OCI-LY1 (cell line): ENCODE results near the gene PEF1.

Experiments
- H2AFZ ChIP-seq: fragments of 200-600 bp; sonication (generic), shearing (Covaris generic); 2 replicates; pipeline ENCODE4 v1.6.0; 2014; ENCODE audit warnings: antibody characterized with exemption, mild to moderate bottlenecking, low read length
- H3F3A ChIP-seq: fragments of 200-600 bp; sonication (generic), shearing (Covaris generic); 2 replicates; pipeline ENCODE4 v1.6.0; 2014; ENCODE audit warnings: mild to moderate bottlenecking, antibody characterized with exemption, low read length, moderate library complexity; ENCODE audit not compliant: insufficient read depth
- H3K27ac ChIP-seq: fragments of 200-600 bp; sonication (generic); 2 replicates; pipeline ENCODE4 v1.5.1; 2014; ENCODE audit warnings: low read length, mixed run types, mild to moderate bottlenecking, low read depth; ENCODE audit not compliant: poor library complexity, severe bottlenecking
- H3K27me3 ChIP-seq: fragments of 200-600 bp; sonication (generic); 2 replicates; pipeline ENCODE4 v1.6.0; 2014; ENCODE audit warnings: antibody characterized with exemption, mild to moderate bottlenecking, low read length, moderate library complexity; ENCODE audit not compliant: insufficient read depth
- H3K36me3 ChIP-seq: fragments of 200-600 bp; sonication (generic); 2 replicates; pipeline ENCODE4 v1.6.1; 2014; ENCODE audit warnings: mild to moderate bottlenecking, antibody characterized with exemption, low read length, moderate library complexity, mixed read lengths; ENCODE audit not compliant: insufficient read depth
- H3K4me1 ChIP-seq: fragments of 200-600 bp; sonication (generic); 2 replicates; pipeline ENCODE4 v1.5.1; 2014; ENCODE audit warnings: mild to moderate bottlenecking, low read length, moderate library complexity; ENCODE audit not compliant: insufficient read depth, severe bottlenecking
- H3K4me2 ChIP-seq: fragments of 200-600 bp; sonication (generic), shearing (Covaris generic); 2 replicates; pipeline ENCODE4 v1.6.1; 2014; ENCODE audit warnings: low read length
- H3K4me3 ChIP-seq: fragments of 200-600 bp; sonication (generic); 2 replicates; pipeline ENCODE4 v1.5.1; 2014; ENCODE audit warnings: low read length, low read depth, mild to moderate bottlenecking, mixed read lengths; ENCODE audit not compliant: poor library complexity, severe bottlenecking
- H3K79me2 ChIP-seq: fragments of 200-600 bp; shearing (Covaris generic); 2 replicates; pipeline ENCODE4 v1.6.1; 2016; ENCODE audit warnings: mixed run types, low read length, mixed read lengths; ENCODE audit not compliant: insufficient read depth
- H3K9ac ChIP-seq: fragments of 200-600 bp; sonication (generic), shearing (Covaris generic); 2 replicates; pipeline ENCODE4 v1.6.1; 2014; ENCODE audit warnings: mild to moderate bottlenecking, low read length, mixed read lengths
- H3K9me2 ChIP-seq: fragments of 200-600 bp; sonication (generic), shearing (Covaris generic); 2 replicates; pipeline ENCODE4 v1.6.1; 2014; ENCODE audit warnings: low read depth, mild to moderate bottlenecking, low read length, mixed read lengths
- H3K9me3 ChIP-seq: fragments of 200-600 bp; shearing (Covaris generic); 2 replicates; pipeline ENCODE4 v1.6.1; 2014; ENCODE audit warnings: low read length, mixed read lengths
- H4K20me1 ChIP-seq: fragments of 200-600 bp; sonication (generic), shearing (Covaris generic); 2 replicates; pipeline ENCODE4 v1.6.0; 2016; ENCODE audit warnings: mild to moderate bottlenecking, low read length; ENCODE audit not compliant: insufficient read depth
- CTCF ChIP-seq: fragments of 200-600 bp; sonication (generic), shearing (Covaris generic); IDR thresholded peaks from 2 replicates; pipeline ENCODE4 v1.5.1; 2017; ENCODE audit warnings: mild to moderate bottlenecking, antibody characterized with exemption, low read length, moderate library complexity, mixed read lengths
- EZH2 ChIP-seq: fragments of 200-600 bp; sonication (generic), shearing (Covaris generic); IDR thresholded peaks from 2 replicates; pipeline ENCODE4 v1.8.0; 2017; ENCODE audit warnings: borderline replicate concordance, mixed run types, mild to moderate bottlenecking, antibody characterized with exemption, low read length, moderate library complexity, mixed read lengths

The PEF1 gene

DNA sequence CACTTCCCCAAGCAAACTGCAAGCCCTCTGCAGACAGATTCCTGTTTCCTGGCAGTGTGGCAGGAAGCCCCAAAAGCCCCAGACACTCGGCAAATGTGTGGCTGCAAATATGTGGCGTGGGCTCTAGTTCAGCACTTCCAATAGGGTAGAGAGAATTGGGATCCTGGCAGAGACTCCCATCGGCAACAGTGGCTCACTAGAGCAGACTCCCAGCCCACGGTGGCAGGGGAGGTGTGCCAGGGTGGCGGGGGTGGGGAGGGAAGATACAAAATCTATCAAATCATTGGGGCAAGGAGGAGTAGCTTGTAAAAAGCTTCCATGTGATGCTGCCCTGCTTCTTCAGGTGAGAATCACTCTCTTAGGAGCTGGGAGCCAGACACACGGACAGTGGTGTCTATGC lies 33.3 kb upstream of the PEF1 start:
- Histone ChIP-seq H3K9me3 (no peaks in the 10 kb centered on the region), H3K4me3 (no peak overlapping the region), H3K4me1 (no peaks in the 10 kb centered on the region), H3K27me3 (0 out of 2 replicates have a peak, but pooled peaks cover 3% of the 10 kb centered on the region), H3K27ac (no peak overlapping the region), H3K9ac (no peak overlapping the region), H3F3A (no peaks in the 10 kb centered on the region), H3K36me3 (no peaks in the 10 kb centered on the region), H4K20me1 (no peaks in the 10 kb centered on the region), H3K79me2 (no peaks in the 10 kb centered on the region), H3K4me2 (no peak overlapping the region), H2AFZ (no peak overlapping the region), H3K9me2 (no peaks in the 10 kb centered on the region)
- TF ChIP-seq CTCF (no peak), EZH2 (no peak)

GRCh38 chr1:31677401-31677800 lies 32.7 kb upstream of the PEF1 start:
- no peaks in the 10 kb centered on the region for H3K9me3 ChIP-seq
- H3K9me2 ChIP-seq = no peaks in the 10 kb centered on the region
- no peak for TF ChIP-seq EZH2
- TF ChIP-seq CTCF = no peak
- H3K4me3 ChIP-seq = no peak overlapping the region
- no peak overlapping the region for H3K27ac ChIP-seq
- H2AFZ ChIP-seq = no peak overlapping the region
- no peaks in the 10 kb centered on the region for H3F3A ChIP-seq
- no peaks in the 10 kb centered on the region for H3K79me2 ChIP-seq
- H3K27me3 ChIP-seq = no peaks in the 10 kb centered on the region
- no peak overlapping the region for H3K4me2 ChIP-seq
- H4K20me1 ChIP-seq = no peaks in the 10 kb centered on the region
- H3K36me3 ChIP-seq = no peaks in the 10 kb centered on the region
- H3K9ac ChIP-seq = no peak overlapping the region
- H3K4me1 ChIP-seq = no peaks in the 10 kb centered on the region

DNA sequence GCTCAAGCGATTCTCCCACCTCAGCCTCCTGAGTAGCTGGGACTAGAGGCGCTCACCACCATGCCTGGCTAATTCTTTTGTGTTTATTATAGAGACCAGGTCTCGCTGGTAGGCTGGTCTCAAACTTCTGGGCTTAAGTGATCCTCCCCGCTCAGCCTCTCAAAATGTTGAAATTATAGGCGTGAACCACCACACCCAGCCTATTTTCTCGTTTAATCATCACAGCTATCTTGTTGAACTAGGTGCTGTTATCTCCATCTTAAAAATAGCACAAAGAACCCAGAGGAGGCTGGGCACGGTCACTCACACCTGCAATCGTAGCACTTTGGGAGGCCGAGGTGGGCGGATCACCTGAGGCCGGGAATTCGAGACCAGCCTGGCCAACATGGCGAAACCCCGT lies 31.1 kb upstream of the PEF1 start:
- no peaks in the 10 kb centered on the region for H3K27me3 ChIP-seq

More for the DNA sequence above, 31.1 kb upstream of the PEF1 start:
- Histone ChIP-seq H3K4me3 (no peak overlapping the region), H3K36me3 (no peaks in the 10 kb centered on the region), H2AFZ (no peak overlapping the region), H3K4me2 (no peak overlapping the region), H3K9ac (no peak overlapping the region), H4K20me1 (no peaks in the 10 kb centered on the region), H3K9me3 (no peaks in the 10 kb centered on the region), H3K79me2 (no peaks in the 10 kb centered on the region), H3K4me1 (no peaks in the 10 kb centered on the region), H3K27ac (no peak overlapping the region), H3F3A (no peaks in the 10 kb centered on the region), H3K9me2 (no peaks in the 10 kb centered on the region)
- TF ChIP-seq CTCF = no peak
- TF ChIP-seq EZH2 = no peak
